Measurements from ENCODE around the gene RNF4.
A peak's percentile ranks its signal among the peaks of the same experiment; 100 is the strongest.

Gene RNF4

DNA sequence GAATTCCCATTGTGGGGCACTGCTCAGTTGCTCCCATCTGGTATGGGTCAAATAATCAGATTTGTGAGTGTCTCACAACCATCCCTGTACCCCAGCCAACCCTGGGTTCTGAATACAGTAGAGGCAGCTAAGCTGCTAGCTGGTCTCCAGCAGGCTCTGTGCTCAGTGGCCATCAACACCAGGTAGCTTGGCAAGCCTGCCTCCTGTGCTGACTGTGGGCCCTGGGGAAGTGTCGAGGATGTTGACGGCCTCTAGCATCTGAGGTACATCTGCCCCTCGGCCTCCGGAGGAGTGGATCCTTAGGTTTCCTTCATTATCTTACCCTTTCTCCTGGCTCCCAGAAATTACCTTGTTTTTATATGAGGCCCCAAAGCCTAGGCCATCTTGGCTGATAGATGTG lies 13.3 kb downstream of the RNF4 start:
- H3K4me3 ChIP-seq (ENCODE audit: low read depth, low read length), result no peak overlapping the region
- TF ChIP-seq, protein P1, sequence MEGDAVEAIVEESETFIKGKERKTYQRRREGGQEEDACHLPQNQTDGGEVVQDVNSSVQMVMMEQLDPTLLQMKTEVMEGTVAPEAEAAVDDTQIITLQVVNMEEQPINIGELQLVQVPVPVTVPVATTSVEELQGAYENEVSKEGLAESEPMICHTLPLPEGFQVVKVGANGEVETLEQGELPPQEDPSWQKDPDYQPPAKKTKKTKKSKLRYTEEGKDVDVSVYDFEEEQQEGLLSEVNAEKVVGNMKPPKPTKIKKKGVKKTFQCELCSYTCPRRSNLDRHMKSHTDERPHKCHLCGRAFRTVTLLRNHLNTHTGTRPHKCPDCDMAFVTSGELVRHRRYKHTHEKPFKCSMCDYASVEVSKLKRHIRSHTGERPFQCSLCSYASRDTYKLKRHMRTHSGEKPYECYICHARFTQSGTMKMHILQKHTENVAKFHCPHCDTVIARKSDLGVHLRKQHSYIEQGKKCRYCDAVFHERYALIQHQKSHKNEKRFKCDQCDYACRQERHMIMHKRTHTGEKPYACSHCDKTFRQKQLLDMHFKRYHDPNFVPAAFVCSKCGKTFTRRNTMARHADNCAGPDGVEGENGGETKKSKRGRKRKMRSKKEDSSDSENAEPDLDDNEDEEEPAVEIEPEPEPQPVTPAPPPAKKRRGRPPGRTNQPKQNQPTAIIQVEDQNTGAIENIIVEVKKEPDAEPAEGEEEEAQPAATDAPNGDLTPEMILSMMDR (IDR thresholded peaks at IDR 0.05; ENCODE audit: low read depth, low read length, missing control alignments), result no peak
- in situ Hi-C loops (cut with HindIII; ENCODE audit: low sequenced_read_pairs), result no loop called here
- no peak for DNase-seq (ENCODE audit: low read depth)

DNA sequence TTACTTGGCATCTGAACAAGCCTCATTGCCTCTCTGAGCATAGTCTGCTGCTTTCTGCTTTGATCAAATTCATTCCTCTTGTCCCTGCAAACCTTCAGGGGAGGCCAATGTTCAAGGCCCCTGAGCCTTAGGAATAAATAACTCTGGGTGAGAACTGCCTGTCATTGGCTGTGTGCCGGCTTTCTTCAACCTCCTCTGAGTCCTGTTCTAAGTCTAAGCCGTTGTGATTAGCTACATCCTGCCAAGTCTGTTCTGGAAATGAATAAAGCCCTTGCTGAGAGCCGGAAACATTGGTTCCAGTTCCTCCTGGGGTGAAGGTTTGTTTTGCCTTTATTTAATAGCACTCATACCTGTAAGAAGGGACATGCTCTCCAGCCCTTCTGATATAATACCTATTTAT lies 13.8 kb downstream of the RNF4 start:
- TF ChIP-seq, protein P1 (IDR thresholded peaks at IDR 0.05; ENCODE audit: low read depth, low read length, missing control alignments), result no peak
- peak; percentile 75 for DNase-seq (ENCODE audit: low read depth)
- no peak overlapping the region for H3K4me3 ChIP-seq (ENCODE audit: low read depth, low read length)
- in situ Hi-C loops (cut with HindIII; ENCODE audit: low sequenced_read_pairs), result no loop called here

GRCh38 chr4:2483237-2483636 lies 14.3 kb downstream of the RNF4 start:
- TF ChIP-seq, protein P1 (IDR thresholded peaks at IDR 0.05; ENCODE audit: low read depth, low read length, missing control alignments), result no peak
- in situ Hi-C loops (cut with HindIII; ENCODE audit: low sequenced_read_pairs), result no loop called here
- DNase-seq (ENCODE audit: low read depth), result no peak
- no peak overlapping the region for H3K4me3 ChIP-seq (ENCODE audit: low read depth, low read length)

- no peak for DNase-seq (ENCODE audit: low read depth)
- TF ChIP-seq, protein P1 (IDR thresholded peaks at IDR 0.05; ENCODE audit: low read depth, low read length, missing control alignments), result no peak
- no peak overlapping the region for H3K4me3 ChIP-seq (ENCODE audit: low read depth, low read length)
- in situ Hi-C loops (cut with HindIII; ENCODE audit: low sequenced_read_pairs), result no loop called here
These were observed 15.3 kb downstream of the RNF4 start for GRCh38 chr4:2484185-2484584.

DNA sequence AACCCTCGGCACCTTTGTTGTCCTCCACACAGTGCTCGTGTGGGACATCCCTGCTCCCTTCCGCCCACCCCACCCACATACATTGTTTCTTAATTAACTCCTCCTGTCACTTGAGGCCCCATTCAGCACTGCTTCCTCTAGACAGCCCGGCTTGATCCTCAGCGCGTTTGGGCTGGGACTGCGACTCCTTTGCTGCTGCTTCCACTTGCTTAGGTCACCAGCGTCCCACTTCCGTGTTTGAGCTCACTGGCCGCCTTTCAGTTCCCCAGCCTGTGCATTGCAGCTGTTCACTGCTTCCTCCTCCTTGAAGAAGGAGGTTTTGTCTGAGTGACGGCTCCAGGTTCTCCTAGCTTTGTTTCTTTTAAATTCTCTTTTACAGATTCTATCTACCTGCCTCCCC lies 16.1 kb downstream of the RNF4 start:
- no peak for DNase-seq (ENCODE audit: low read depth)
- no peak overlapping the region for H3K4me3 ChIP-seq (ENCODE audit: low read depth, low read length)
- in situ Hi-C loops (cut with HindIII; ENCODE audit: low sequenced_read_pairs), result no loop called here

DNA sequence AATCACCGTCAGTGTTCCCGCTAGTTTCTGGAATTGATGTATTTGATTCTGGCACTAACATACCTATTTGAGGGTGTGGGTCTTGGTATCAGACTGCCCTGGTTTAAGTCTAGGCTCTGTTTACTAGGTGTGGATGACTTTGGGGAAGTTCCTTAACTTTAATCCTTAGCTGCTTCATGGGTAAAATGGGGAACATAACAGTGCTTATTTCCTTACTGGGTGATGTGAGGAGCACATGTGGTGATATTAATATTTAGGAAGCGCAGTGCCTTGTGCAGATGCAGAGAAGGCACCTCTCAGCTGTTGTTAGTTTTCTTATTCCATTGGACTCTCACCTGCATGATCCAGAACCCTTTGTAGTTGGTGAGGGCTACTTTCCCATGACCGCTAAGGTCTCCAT lies 17.1 kb downstream of the RNF4 start:
- in situ Hi-C loops (cut with HindIII; ENCODE audit: low sequenced_read_pairs), result no loop called here
- TF ChIP-seq, protein P1 (IDR thresholded peaks at IDR 0.05; ENCODE audit: low read depth, low read length, missing control alignments), result no peak
- no peak overlapping the region for H3K4me3 ChIP-seq (ENCODE audit: low read depth, low read length)
- no peak for DNase-seq (ENCODE audit: low read depth)

More for the DNA sequence above, 16.1 kb downstream of the RNF4 start:
- TF ChIP-seq, protein P1 (IDR thresholded peaks at IDR 0.05; ENCODE audit: low read depth, low read length, missing control alignments), result no peak

GRCh38 chr4:2486981-2487380 lies 18.1 kb downstream of the RNF4 start:
- H3K4me3 ChIP-seq (ENCODE audit: low read depth, low read length), result no peak overlapping the region
- DNase-seq (ENCODE audit: low read depth), result no peak
- in situ Hi-C loops (cut with HindIII; ENCODE audit: low sequenced_read_pairs), result no loop called here
- TF ChIP-seq, protein P1 (IDR thresholded peaks at IDR 0.05; ENCODE audit: low read depth, low read length, missing control alignments), result no peak

Data from astrocyte of the cerebellum (primary cell).